ENCODE measurements around the gene TCEAL1.
"Not testable (repeated sequence)": the region's sequence is repeated elsewhere in the genome, so short reads cannot be mapped to it uniquely, and the experiment has no call there.

The TCEAL1 gene

GRCh38 chrX:103637604-103638338 lies 9.0 kb downstream of the TCEAL1 start:
- DNase-seq = no peak

GRCh38 chrX:103638479-103639346 lies 9.9 kb downstream of the TCEAL1 start:
- not testable (repeated sequence) for DNase-seq

- DNase-seq = no peak
Observed at GRCh38 chrX:103640401-103641155, 11.8 kb downstream of the TCEAL1 start.

GRCh38 chrX:103644125-103644524 lies 15.3 kb downstream of the TCEAL1 start:
- no peak for DNase-seq

- no peak for DNase-seq
Observed at GRCh38 chrX:103647630-103648029, 18.9 kb downstream of the TCEAL1 start.

GRCh38 chrX:103651151-103651773 lies 22.5 kb downstream of the TCEAL1 start:
- DNase-seq = no peak

- not testable (repeated sequence) for DNase-seq
Observed at GRCh38 chrX:103655230-103656000, 26.6 kb downstream of the TCEAL1 start.

- DNase-seq = no peak
Observed at GRCh38 chrX:103656617-103657016, 27.8 kb downstream of the TCEAL1 start.

- DNase-seq = not testable (repeated sequence)
Observed at GRCh38 chrX:103657066-103657465, 28.3 kb downstream of the TCEAL1 start.

GRCh38 chrX:103658681-103659433 lies 30.1 kb downstream of the TCEAL1 start:
- DNase-seq = no peak

- DNase-seq = not testable (repeated sequence)
Observed at GRCh38 chrX:103659460-103659859, 30.7 kb downstream of the TCEAL1 start.

GRCh38 chrX:103663981-103664762 lies 35.4 kb downstream of the TCEAL1 start:
- no peak for DNase-seq

GRCh38 chrX:103666202-103667107 lies 37.7 kb downstream of the TCEAL1 start:
- no peak for DNase-seq

- DNase-seq = no peak
Observed at GRCh38 chrX:103669745-103670144, 41.0 kb downstream of the TCEAL1 start.

- no peak for DNase-seq
Observed at GRCh38 chrX:103674531-103675454, 46.0 kb downstream of the TCEAL1 start.

GRCh38 chrX:103678199-103678993 lies 49.6 kb downstream of the TCEAL1 start:
- DNase-seq = no peak
